Islet of Langerhans (tissue), 1 donor: ENCODE results near the gene IGSF23.
"Not testable (repeated sequence)": the region's sequence is repeated elsewhere in the genome, so short reads cannot be mapped to it uniquely, and the experiment has no call there.

ENCODE experiments used
- FAIRE-seq: peaks from one replicate; lab custom pipeline; 2011; peaks lifted over from hg19 to GRCh38; lab: Jason Lieb, UNC

IGSF23 gene

DNA sequence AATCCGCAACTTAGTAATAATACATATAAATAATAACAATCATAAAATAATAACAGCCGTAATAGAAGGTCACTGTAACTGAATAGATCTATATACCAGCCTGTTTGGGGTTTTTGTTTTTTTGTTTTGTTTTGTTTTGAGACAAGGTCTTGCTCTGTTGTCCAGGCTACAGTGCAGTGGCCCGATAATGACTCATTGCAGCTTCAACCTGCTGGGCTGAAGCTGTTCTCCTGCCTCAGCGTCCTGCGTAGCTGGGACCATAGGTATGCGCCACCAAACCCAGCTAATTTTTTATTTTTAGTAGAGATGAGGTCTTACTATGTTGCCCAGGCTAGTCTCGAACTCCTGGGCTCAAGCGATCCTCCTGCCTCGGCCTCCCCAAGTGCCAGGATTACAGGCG lies 950 bp downstream of the IGSF23 start:
- no peak for FAIRE-seq

DNA sequence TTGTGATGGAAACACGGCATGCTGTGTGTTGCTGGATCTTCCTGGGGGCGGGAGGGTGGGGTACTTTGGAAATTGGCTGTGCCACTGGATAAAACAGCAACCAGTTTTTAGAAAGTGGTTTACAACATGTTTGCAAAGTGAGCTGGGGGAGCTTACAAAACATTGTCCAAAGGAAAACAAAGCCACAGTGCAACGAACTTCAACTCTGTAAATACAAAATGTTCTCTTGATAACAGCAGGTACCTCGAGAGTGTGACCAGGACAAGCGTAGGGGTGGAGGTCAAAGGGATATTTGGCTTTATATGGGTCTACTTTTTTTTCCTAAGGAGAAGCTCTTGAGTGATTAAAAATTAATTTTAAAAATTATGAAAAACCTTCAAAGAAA lies 2.5 kb downstream of the IGSF23 start:
- no peak for FAIRE-seq

DNA sequence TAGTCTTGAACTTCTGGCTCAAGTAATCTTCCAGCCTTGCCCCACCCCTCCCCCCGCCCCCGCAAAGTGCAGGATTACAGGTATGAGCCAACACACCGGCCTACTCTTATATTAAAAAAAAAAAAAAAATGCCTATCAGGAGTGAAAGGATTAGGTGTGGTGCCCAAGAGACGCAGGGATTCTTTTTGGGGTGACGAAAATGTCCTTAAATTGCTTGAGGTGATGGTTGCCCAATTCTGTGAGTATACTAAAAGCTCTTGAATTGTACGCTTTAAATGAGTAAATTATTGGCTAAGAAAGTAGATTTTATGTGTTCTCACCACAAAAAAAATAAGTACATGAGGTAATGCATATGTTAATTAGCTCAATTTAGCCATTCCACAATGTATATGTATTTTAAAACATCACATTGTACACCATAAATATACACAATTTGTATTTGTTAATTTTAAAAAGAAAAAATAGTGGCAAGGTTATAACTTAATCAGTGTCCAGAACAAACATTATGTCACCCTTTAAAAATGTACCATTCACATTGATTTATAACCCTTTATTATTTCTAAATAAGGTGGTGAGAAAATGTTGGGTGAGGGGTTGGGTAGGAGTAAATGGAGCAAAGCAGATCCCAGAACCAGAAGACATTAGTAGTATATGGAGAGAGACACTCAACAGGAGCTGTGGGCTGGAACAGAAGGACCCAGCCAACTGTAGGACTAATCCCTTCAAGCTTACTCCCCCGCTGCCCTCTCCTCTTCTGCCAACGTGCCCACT lies 3.9 kb downstream of the IGSF23 start:
- FAIRE-seq: no peak

DNA sequence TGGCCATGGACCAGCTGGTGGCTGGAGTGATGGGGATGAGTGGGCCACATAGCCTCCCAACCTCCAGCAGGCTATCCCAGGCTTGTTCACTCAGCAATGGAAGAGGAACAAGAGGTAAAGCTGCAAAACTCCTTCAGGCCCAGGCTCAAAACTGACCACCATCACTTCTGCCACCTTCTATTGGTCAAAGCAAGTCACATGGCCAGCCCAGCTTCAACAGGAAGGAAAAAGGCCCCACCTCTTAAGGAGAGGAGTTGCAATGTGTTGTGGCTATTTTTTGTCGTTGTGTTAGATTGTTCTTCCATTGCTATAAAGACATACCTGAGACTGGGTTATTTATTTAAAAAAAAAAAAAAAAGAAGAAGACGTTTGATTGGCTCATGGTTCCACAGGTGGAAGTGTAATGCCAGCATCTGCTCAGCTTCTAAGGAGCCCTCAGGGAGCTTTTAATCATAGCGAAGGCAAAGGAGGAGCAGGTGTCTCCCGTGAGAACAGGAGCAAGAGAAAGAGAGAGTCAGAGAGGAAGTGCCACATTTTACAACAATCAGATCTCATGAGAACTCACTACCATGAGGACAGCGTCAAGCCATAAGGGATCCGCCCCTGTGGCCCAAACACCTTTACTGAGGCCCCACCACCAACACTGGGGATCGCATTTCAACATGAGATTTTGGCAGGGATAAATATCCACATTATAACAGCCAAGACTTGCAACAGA lies 5.4 kb downstream of the IGSF23 start:
- no peak for FAIRE-seq

DNA sequence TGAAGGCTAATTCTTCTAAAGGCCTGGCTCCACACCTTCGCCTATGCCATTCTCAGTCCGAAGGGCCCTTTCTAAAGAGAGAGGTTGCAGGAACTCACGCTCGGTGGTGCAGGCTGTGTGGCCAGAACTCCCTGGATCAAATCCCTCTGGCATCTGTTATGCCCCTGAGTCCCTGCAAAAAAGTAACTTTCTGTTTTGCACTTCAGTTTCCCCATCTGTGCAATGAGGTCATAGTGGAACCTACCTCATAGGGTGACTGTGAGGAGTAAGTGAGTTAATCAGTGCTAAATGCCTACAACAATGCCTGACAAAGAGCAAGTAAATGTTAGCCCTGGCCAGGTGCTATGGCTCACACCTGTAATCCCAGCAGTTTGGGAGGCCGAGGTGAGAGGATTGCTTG lies 7.3 kb downstream of the IGSF23 start:
- FAIRE-seq: no peak

DNA sequence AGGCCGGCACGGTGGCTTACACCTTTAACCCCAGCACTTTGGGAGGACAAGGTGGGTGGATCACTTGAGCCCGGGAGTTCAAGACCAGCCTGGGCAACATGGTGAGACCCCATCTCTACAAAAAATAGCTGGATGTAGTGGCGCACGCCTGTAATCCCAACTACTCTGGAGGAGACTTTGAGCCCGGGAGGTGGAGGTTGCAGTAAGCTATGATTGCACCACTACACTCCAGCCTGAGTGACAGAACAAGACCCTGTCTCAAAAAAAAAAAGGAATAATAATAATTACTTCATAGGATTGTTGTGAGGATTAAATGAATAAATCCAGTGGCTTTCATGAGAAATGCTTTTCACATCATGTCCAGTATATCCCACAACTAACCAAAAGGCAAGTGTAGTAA lies 8.0 kb downstream of the IGSF23 start:
- FAIRE-seq: no peak

DNA sequence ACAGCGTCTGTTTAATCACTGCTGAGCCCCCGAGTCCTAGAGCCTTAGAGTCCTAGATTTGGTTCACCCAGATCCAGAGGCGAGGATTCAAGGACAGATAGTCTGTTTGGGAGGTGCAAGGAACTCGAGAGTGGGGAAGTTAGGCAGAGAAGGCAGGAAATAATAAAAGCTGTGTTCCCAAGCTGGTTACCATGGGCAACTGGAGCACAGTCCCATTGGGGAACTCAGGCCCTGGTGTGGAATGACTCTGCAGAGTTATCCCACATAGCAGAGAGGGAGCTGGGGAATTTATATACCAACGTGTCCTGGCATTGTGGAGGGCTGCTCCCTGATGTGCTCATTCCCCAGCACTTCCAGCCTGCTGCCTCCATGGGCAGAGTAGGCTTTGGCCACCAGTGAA lies 9.7 kb downstream of the IGSF23 start:
- FAIRE-seq: no peak

DNA sequence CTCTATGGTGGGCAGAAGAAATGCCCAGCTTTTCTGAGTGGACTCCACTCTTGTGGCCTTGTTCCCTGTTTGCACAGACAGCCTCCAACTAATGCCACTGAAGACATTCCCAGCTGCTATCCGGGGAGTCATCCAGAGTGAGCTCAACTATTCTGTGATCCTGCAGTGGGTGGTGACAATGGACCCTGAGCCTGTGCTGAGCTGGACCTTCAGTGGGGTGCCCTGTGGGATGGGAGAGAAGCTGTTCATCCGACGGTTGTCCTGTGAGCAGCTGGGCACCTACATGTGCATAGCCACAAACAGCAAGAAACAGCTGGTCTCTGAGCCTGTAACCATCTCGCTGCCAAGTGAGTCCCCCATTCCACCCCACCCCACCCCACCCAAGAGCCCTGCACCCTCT lies 10.3 kb downstream of the IGSF23 start:
- FAIRE-seq: no peak

DNA sequence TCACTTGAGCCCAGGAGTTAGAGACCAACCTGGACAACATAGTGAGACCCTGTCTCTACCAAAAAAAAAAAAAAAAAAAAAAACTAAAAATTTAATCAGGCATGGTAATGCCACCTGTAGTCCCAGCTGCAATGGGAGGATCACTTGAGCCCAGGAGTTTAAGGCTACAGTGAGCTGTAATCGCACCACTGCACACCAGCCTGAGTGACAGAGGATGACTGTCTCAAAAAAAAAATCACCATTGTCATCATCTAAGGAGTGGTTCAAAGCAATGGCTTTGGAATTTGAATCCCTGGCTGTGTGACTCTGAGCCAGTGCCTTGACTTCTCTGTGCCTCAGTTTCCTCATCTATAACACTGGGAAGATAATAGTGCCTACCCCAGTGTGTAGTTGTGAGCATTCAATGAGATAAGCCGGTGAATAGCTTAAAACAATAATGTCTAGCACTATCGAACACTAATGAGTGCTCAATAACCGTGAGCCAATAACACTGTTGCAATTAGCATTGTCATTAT lies 11.5 kb downstream of the IGSF23 start:
- FAIRE-seq: no peak

DNA sequence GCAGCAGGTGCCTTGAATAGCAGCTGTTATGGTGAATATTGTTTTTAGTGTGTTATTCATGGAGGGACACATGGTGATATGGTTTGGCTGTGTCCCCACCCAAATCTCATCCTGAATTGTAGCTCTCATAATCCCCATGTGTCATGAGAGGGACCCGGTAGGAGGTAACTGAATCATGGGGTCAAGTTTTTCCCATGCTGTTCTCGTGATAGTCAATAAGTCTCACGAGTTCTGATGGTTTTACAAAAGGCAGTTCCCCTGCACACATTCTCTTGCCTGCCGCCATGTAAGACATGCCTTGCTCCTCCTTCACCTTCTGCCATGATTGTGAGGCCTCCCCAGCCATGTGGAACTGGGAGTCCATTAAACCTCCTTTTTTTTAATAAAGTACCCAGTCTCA lies 12.3 kb downstream of the IGSF23 start:
- FAIRE-seq: not testable (repeated sequence)

DNA sequence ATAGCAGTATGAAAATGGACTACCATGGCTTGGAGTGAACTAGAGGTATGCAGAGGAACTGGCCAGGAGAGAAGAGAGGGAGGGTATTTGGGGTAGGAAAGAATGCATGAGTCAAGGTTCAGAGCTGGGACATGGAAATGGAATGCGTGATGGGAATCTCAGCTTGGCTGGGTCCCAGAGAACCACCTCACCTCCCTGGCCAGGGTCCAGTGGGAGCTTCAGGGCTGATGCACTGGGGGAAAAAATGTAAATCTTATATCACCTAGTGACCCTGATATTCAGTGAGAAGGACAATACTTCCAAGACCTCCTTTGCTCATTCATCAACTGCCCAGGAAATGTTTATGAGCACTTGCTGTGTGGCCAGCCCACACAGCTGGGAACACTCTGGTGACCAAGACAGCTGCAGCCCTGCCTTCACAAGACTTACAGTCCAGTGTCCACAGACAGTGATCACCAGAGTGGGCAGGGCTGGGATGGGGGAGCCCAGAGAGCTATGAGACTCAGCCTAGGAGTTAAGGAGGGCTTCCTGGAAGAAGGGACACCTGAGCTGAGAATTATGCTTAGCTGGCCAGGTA lies 12.8 kb downstream of the IGSF23 start:
- no peak for FAIRE-seq

DNA sequence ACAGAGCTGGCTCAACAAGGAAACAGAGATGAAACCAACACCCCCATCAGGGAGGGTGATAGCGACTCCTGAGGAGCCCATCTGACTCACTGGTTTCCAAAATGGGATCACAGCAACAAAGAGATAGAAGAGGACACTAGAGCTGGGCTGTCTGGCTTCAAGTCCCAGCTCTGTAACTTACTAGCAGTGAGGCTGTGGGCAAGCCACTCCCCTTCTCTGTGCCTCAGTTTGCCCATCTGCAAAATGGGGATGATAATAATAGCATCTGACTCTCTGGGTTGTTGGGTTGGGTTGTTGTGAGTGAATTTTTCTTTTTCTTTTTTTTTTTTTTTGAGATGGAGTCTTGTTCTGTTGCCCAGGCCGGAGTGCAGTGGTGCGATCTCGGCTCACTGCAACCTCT lies 14.3 kb downstream of the IGSF23 start:
- FAIRE-seq: no peak

DNA sequence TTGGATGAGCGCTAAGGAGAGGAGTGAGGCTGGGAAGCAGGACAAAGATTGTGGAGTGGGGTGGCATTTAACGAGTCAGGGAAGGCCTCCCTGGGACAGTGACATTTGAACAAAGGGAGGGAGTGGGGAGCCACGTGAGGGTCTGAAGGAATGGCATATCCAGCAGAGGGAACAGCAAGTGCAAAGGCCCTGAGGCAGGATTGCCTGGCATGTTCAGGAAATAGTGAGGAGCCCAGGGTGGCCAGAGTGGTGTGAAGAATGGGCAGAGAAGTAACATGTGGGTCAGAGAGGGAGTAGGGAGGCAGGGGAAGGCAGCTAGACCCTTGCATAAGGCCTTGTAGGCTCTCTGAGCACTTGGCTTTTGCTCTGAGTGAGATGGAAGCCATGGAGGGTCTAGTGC lies 15.4 kb downstream of the IGSF23 start:
- FAIRE-seq: no peak

DNA sequence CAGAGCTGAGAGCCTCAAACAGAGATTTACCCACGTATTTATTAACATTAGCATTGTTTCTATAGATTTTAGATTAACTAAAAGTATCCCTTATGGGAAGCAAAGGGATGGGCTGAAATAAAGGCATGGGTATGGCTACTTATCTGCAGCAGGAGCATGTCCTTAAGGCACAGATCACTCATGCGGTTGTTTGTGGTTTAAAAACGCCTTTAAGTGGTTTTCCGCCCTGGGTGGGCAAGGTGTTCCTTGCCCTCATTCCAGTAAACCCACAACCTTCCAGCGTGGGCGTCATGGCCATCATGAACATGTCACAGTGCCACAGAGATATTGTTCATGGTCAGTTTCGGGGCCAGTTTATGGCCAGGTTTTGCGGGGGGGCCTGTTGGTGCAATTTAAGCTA lies 18.2 kb downstream of the IGSF23 start:
- not testable (repeated sequence) for FAIRE-seq

DNA sequence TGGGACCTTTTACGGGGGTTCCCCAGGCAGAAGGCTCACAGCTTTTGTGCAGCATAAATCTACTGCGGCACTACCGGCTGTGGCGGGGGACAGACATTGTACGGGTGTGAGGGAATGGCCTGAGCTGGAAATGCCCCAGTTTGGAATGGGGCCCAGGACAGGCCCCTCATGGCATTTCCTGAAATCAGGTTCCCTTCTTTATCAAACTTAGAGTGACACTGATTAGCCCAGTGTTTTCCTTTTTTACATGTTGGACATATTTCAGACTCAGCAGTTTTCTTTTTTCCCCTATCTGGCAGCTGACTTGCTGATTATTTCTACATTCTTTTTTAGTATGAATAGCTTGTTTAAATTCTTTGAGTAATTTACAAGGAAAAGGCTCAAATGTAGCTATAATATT lies 20.7 kb downstream of the IGSF23 start:
- FAIRE-seq: not testable (repeated sequence)

DNA sequence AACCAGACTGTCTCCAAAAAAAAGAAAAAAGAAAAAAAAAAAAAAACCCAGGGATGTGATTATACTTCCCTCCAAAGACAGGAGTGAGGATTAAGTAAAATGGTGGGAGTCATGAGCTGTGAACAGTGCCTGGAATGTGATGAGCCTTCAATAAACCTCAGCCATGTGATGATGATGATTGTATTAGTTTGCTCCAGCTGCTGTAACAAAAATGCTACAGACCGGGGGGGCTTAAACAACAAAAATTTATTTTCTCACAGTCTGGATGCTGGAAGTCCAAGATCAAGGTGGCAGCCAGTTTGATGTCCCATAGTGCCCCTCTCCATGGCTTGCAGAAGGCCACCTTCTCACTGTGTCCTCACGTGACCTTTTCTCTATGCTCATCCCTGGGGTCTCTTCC lies 21.4 kb downstream of the IGSF23 start:
- FAIRE-seq: no peak

DNA sequence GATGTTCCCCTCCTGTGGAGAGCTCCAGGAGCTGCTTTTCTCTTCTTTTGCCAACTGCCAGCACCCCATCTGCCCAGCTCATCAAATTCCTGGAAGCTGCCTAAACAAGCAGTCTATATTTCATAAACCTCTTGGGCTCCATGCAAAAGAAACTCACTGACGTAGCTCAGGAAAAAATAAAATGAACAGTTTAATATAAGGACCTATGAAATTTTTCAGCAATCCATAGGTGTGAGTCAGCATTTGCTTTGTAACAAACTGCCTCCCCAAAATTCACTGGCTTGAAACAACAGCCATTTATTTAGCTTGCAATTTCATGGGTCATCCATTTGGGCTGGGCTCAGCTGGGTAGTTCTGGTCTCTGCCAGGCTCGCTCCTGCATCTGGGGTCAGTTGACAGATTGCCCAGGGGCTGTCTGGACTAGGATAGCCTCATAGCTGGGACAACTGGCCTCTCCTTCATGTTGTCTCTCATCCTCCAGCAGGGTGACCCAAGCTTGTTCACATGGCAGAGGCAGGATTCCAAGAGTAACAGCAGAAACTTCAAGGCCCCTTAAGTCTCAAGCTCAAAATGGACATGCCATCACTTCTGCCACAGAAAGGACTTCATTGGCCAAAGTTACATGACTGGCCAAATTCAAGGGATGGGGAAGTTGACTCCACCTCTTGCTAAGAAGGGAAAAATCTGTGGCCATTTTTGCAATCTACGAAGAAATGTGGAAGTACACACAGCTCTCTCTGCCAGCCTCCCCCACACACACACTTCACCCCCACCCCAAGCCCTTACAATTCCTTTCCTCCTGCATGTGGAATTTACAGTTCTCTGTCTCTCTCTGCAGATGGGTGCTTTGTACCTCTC lies 22.4 kb downstream of the IGSF23 start:
- no peak for FAIRE-seq

DNA sequence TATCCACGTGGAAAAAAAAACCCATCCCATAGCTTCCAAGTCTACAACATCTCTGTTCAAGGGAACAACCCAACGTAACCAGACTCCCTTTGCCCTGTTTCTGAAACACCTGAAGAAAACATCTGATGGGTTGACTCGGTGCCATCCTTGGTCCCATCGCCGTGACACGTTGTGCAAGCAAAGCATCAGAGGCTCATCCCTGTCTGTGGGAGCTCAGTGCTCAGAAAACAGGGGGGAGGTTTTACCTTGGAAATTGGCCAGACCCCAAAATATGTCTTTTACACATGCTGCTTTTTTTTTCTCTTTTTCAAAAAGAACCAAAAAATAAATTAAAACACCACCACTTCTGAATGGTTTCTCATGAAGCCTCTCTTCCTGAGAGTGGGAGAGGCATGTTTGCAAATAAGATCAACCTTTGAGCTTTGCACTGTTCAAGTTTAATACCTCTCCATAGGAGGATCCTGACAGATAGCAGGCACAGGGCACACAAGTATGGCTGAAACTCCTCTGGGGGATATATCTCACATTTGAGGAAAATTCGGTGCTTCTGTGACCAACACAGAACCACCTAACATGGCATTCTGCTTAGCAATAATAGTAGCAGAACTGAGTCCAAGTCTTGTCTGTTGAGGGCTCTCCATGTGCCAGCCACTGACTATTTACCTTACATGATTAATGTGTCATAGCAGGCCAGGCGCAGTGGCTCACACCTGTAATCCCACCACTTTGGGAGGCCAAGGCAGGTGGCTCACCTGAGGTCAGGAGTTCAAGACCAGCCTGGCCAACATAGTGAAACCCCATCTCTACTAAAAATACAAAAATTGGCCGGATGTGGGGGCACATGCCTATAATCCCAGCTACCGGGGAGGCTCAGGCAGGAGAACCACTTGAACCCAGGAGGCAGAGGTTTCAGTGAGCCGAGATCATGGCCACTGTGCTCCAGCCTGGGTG lies 23.4 kb downstream of the IGSF23 start:
- FAIRE-seq: no peak

DNA sequence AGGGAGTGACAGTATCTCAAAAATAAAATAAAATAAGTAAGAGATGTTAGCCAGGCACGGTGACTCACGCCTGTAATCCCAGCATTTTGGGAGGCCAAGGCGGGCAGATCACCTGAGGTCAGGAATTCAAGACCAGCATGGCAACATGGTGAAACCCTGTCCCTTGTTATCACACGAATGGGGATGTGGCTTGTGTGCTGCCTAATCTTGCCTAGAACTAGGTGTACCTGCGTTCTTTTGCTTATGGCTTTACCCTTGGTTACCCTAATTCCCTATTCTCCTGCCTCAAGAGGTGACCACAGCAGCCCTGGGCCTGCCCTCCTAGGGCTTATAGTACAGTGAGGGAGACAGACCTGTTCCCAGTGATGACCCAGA lies 24.0 kb downstream of the IGSF23 start:
- no peak for FAIRE-seq

DNA sequence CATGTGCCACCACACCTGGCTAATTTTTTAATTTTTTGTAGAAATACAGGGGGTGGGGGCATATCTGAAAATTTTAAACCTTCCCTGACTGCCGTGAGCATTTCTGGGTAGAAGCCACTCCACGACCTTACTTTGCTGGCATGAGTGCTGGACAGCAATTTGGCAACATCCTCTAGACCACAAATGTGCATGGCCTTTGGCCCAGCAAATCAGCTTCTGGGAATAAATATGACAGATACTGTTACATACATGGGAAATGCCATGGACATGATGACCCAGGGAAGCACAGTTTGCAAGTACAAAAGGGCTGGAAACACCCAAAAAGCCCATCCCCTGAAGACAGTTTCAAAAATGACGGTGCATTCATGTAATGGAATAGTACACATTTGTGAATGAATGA lies 27.2 kb downstream of the IGSF23 start:
- no peak for FAIRE-seq

DNA sequence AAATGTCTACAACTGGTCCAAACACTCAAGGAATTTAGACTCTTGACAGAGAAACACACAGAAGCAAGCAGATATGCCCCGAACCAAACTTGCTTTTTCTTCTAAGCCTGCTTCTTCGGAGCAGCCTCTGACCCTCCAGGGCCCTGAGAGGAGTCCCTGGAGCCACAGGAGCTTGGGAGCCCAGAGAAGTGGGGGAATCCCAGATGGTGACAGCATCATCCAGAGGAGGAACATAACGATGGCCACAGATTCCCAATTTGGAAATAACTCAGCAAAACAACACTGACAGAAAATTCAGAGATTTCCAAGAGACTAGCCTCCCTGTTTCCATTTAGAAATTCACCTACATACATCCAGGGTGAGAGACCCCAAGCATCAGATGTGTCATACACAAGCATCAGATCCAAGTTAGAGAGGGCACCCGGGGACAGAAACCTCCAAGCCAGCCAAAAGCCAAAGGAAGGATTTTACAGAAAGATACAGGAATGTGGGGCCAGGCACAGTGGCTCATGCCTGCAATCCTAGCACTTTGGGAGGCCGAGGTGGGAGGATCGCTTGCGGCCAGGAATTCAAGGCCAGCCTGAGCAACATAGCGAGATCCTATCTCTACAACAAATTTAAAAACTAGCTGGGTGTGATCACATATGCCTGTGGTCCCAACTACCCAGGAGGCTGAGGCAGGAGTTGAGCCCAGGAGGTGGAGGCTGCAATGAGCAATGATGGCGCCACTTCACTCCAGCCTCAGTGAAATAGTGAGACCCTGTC lies 28.3 kb downstream of the IGSF23 start:
- no peak for FAIRE-seq
